HepG2 (cell line): Measurements from ENCODE around the gene ARHGEF10L. TPM values are rescaled to one million over a fixed set of nuclear protein-coding genes. Genes with fewer than 3 reads are reported as not detected.

ENCODE experiments used
- DDIT3 ChIP-seq: sonication (generic); formaldehyde crosslinking; IDR thresholded peaks from 2 replicates; pipeline ENCODE4 v1.4.0; 2020; ENCODE audit warnings: mild to moderate bottlenecking, missing genetic modification reagents
- ELF3 ChIP-seq: IDR thresholded peaks from 2 replicates; pipeline ENCODE4 v1.6.1; 2016; ENCODE audit warnings: missing genetic modification reagents, missing compliant biosample characterization
- ELF4 ChIP-seq: sonication (generic); formaldehyde crosslinking; IDR thresholded peaks from 2 replicates; pipeline ENCODE4 v1.5.0; 2020; ENCODE audit warnings: missing genetic modification reagents, mild to moderate bottlenecking, moderate library complexity, borderline replicate concordance
- GABPA ChIP-seq, 2 experiments: IDR thresholded peaks; 2 replicates each; pipeline ENCODE4 v1.6.1; 2011 to 2016; ENCODE audit warnings: low read depth in 2 of 2, low read length in 1 of 2, missing biosample characterization in 1 of 2, missing genetic modification characterization in 1 of 2
- HNRNPLL ChIP-seq: fragments of 200-400 bp; formaldehyde crosslinking; IDR thresholded peaks from 2 replicates; pipeline ENCODE4 v1.6.1; 2017; ENCODE audit warnings: mild to moderate bottlenecking, low read depth, low read length; ENCODE audit not compliant: poor library complexity, severe bottlenecking
- REST ChIP-seq, 2 experiments: IDR thresholded peaks; 2 replicates each; pipeline ENCODE4 v1.6.1; 2011 to 2012; ENCODE audit warnings: low read length in 2 of 2, borderline replicate concordance in 1 of 2, low read depth in 1 of 2, mild to moderate bottlenecking in 1 of 2, moderate library complexity in 1 of 2
- SKI ChIP-seq: fragments of 450-650 bp; IDR thresholded peaks from one replicate; pipeline ENCODE4 v1.6.1; 2018; ENCODE audit warnings: mild to moderate bottlenecking; ENCODE audit not compliant: partially characterized antibody
- TFAP4 ChIP-seq: sonication (generic); IDR thresholded peaks from 2 replicates; pipeline ENCODE4 v1.6.1; 2016; ENCODE audit warnings: low read depth, borderline replicate concordance
- ZNF687 ChIP-seq: sonication (generic); formaldehyde crosslinking; IDR thresholded peaks from 2 replicates; pipeline ENCODE4 v1.5.1; 2020; ENCODE audit warnings: mild to moderate bottlenecking, missing genetic modification reagents, moderate library complexity
- ZNF710 ChIP-seq: sonication (generic); formaldehyde crosslinking; IDR thresholded peaks from 2 replicates; pipeline ENCODE4 v1.5.0; 2020; ENCODE audit warnings: mild to moderate bottlenecking, missing genetic modification reagents, borderline replicate concordance
- ZNF790 ChIP-seq: sonication (generic); formaldehyde crosslinking; IDR thresholded peaks from 2 replicates; pipeline ENCODE4 v1.8.0; 2022; ENCODE audit warnings: missing genetic modification reagents, mild to moderate bottlenecking, borderline replicate concordance
- ZSCAN21 ChIP-seq: sonication (generic); formaldehyde crosslinking; IDR thresholded peaks from 2 replicates; pipeline ENCODE4 v1.8.0; 2022; ENCODE audit warnings: mild to moderate bottlenecking, missing genetic modification reagents, moderate library complexity, borderline replicate concordance
- ZUFSP ChIP-seq: sonication (generic); formaldehyde crosslinking; IDR thresholded peaks from 2 replicates; pipeline ENCODE4 v1.9.0; 2021; ENCODE audit warnings: missing genetic modification reagents, mild to moderate bottlenecking, borderline replicate concordance
- polyA plus RNA-seq, 8 experiments: library from polyadenylated mRNA; depleted of rRNA in 3 of 8; stranded (reverse) in 7 of 8; unstranded in 1 of 8; fragments of >200 nt; fragmentation: Illumina TruSeq in 4 of 8; extraction: Trizol in 4 of 8; gene quantifications; 2 replicates each; pipeline versions ENCODE4 v1.2.1 to v1.2.3, GENCODE V29; 2011 to 2016; ENCODE audit warnings: low read depth in 4 of 8, missing spikeins in 1 of 8, mixed read lengths in 1 of 8; ENCODE audit not compliant: insufficient read depth in 1 of 8
- total RNA-seq, 5 experiments: library from RNA; depleted of rRNA; stranded (reverse); fragments of >200 nt; fragmentation: Illumina TruSeq; extraction: Trizol; gene quantifications; 2 replicates each; pipeline ENCODE4 v1.2.3, GENCODE V29; 2016; ENCODE audit warnings: low read depth in 1 of 5

The ARHGEF10L gene
- total and polyA plus RNA-seq, 2 of the 13 experiments (the other 11 are each of a cell fraction or from before 2014, with no cell fraction given): 46.5 to 78.3 TPM

- no peak for TF ChIP-seq REST (IDR thresholded peaks at IDR 0.05; ENCODE audit: borderline replicate concordance in 1 of 2, low read depth in 1 of 2, low read length in 2 of 2)
- peak; percentile 72 for TF ChIP-seq SKI
- TF ChIP-seq ZNF687 (CRISPR knock-in tag): peak; percentile 66
- 0 out of 2 replicates have a peak, but pooled peaks have one; percentile 15 for TF ChIP-seq ZNF710 (CRISPR knock-in tag)
- TF ChIP-seq ZNF790 (CRISPR knock-in tag): no peak
- TF ChIP-seq GABPA (IDR thresholded peaks at IDR 0.05; ENCODE audit: low read depth, low read length): peak; percentile 21; the same call in 1 of the 2 replicates
- TF ChIP-seq GABPA (CRISPR knock-in tag; IDR thresholded peaks at IDR 0.05; ENCODE audit: low read depth): peak; percentile 25; the same call in 1 of the 2 replicates
- TF ChIP-seq TFAP4: peak; percentile 57; the same call in 1 of the 2 replicates
- TF ChIP-seq ZUFSP (CRISPR knock-in tag): no peak
- peak; percentile 46; the same call in 1 of the 2 replicates for TF ChIP-seq ELF3 (CRISPR knock-in tag)
- no peak for TF ChIP-seq ELF4 (CRISPR knock-in tag)
- TF ChIP-seq ZSCAN21 (CRISPR knock-in tag): no peak
- no peak for TF ChIP-seq DDIT3 (CRISPR knock-in tag)
- TF ChIP-seq HNRNPLL: no peak
Measured at GRCh38 chr1:17581389-17582123, 42.1 kb downstream of the ARHGEF10L start (continued).
